Measurements from ENCODE around the gene PDE4D. TPM values are rescaled to one million over a fixed set of nuclear protein-coding genes. Genes with fewer than 3 reads are reported as not detected.
"Not testable (repeated sequence)": the region's sequence is repeated elsewhere in the genome, so short reads cannot be mapped to it uniquely, and the experiment has no call there.

PDE4D gene
- total and polyA plus RNA-seq, 2 experiments from 2014 or later = 4.3 to 9.7 TPM

DNA sequence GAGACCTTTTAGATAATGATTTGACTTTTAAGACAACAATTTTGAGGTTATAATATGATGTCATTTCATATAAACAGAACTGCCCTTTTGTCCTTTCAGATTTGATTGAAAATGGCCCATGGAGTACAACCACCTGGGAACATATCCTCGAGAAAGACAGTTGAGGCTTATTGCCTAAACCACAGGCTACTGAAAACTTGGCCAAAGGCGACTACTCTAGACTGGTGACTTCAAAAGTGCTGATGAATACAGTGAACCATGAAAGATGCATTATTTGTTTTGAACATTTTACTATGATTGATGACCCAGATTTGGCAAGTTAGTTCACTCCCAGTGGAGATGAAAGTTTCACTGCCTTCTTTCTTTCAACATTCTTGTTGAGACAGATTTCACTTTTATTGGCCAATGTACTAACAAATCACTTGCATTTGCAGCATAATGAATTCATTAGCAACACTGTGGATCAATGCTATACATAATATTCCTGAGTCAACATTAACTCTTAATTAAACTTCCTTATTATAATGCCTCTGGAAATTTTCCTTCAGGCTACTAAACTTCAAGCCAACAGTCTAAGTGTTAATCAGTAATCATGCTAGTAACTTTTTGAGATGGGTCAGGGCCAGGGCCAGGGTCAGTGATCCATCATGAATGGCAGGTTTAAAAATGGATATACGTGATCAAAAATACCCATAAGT lies 830.4 kb downstream of the PDE4D start:
- H3K9ac ChIP-seq = no peak overlapping the region
- no peaks in the 10 kb centered on the region for H3K36me3 ChIP-seq (ENCODE audit: low read depth)
- H3K79me2 ChIP-seq (ENCODE audit: insufficient read depth) = no peaks in the 10 kb centered on the region
- peaks cover 44% of the 10 kb centered on the region for H3K4me1 ChIP-seq (ENCODE audit: insufficient read depth)
- H3K27me3 ChIP-seq (replicated peaks; ENCODE audit: insufficient read depth) = no peaks in the 10 kb centered on the region
- no peaks in the 10 kb centered on the region for H3K9me2 ChIP-seq (ENCODE audit: insufficient read depth)
- H2AFZ ChIP-seq = no peak overlapping the region
- 35 to 42% methylated on average over 3 of the region's 3 CpGs for WGBS, 2 experiments (ENCODE audit: low coverage in 1 of 2, low lambda C conversion rate in 2 of 2, missing lambda C conversion rate in 2 of 2)
- no peak overlapping the region for H3K4me3 ChIP-seq
- in situ Hi-C loops (cut with MboI) = no loop called here
- peaks cover 38% of the 10 kb centered on the region for H3F3A ChIP-seq (ENCODE audit: insufficient read depth)
- no peak for DNase-seq
- H3K4me2 ChIP-seq (ENCODE audit: unreplicated experiment) = no peak overlapping the region
- H3K9me3 ChIP-seq (ENCODE audit: low read depth) = no peaks in the 10 kb centered on the region
- no peak for TF ChIP-seq EZH2phosphoT487 (IDR thresholded peaks at IDR 0.05; ENCODE audit: insufficient read depth, low read depth)
- TF ChIP-seq EZH2 (IDR thresholded peaks at IDR 0.05; ENCODE audit: insufficient read depth, poor library complexity, severe bottlenecking) = no peak
- H3K27ac ChIP-seq = no peak overlapping the region
- no peaks in the 10 kb centered on the region for H4K20me1 ChIP-seq (ENCODE audit: insufficient read depth)

DNA sequence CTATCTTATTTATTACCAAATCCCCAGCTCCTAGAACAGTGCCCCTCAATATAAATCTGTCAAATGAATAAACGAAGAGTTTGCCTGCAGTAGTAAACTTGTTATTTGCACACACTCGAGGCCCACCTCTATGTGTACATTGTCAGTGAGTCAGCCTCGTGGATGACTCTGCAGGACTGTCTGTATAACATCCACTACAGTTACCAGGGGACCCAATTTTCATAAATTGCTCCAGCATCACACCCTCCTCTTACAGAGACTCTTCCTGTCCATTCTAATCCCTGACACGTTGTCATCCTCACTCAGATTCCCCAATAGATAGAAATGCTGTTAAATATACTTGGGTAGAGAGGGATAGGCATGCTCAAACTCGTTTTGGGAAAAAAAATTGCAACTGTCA lies 832.1 kb downstream of the PDE4D start:
- Histone ChIP-seq H3K36me3 (ENCODE audit: low read depth) (no peaks in the 10 kb centered on the region), H3K79me2 (ENCODE audit: insufficient read depth) (no peaks in the 10 kb centered on the region), H3K27ac (no peak overlapping the region), H3K4me2 (ENCODE audit: unreplicated experiment) (no peak overlapping the region), H3K9ac (no peak overlapping the region), H3K9me3 (ENCODE audit: low read depth) (no peaks in the 10 kb centered on the region), H3K4me3 (no peak overlapping the region), H2AFZ (no peak overlapping the region), H3F3A (ENCODE audit: insufficient read depth) (peaks cover 23% of the 10 kb centered on the region), H4K20me1 (ENCODE audit: insufficient read depth) (no peaks in the 10 kb centered on the region), H3K27me3 (replicated peaks; ENCODE audit: insufficient read depth) (no peaks in the 10 kb centered on the region), H3K4me1 (ENCODE audit: insufficient read depth) (peaks cover 28% of the 10 kb centered on the region), H3K9me2 (ENCODE audit: insufficient read depth) (no peaks in the 10 kb centered on the region)
- in situ Hi-C loops (cut with MboI) = no loop called here
- WGBS, 2 experiments (ENCODE audit: low coverage in 1 of 2, low lambda C conversion rate in 2 of 2, missing lambda C conversion rate in 2 of 2) = 59 to 69% methylated on average over 5 of the region's 5 CpGs
- no peak for DNase-seq
- no peak for TF ChIP-seq EZH2 (IDR thresholded peaks at IDR 0.05; ENCODE audit: insufficient read depth, poor library complexity, severe bottlenecking)
- TF ChIP-seq EZH2phosphoT487 (IDR thresholded peaks at IDR 0.05; ENCODE audit: insufficient read depth, low read depth) = no peak

DNA sequence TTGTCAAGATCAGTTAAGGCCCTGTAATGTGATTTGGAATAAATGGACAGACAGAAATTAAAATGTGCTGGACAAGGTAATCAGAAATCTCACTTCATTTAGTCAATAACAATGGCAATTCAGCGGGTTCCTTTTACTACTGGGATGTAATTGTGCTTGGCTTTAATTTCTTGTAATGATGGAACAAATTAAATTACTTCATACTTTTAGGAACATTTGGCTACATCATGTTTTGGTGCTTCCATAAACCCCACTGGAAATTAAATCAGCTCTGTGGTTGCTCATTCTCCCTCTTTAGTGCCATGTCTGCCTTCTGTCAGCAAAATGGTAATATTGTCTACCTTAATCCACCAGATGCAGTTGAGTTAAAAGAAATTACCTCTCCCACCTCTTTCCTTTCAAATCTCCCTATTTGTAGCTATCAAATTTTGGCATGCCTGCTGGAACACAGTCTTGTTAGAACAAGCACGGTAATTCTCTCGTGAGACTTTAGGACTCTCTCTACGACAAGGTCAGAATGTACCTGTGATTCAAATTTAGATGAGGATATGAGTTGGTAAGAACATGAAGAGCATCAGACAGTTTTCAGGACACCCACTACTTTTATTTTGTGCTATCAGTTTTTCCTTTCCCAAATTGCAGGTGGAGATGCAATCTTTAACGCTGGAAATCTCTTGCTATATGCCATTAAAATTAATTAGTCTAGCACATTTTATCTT lies 834.4 kb downstream of the PDE4D start:
- in situ Hi-C loops (cut with MboI) = no loop called here
- Histone ChIP-seq H3K9ac (no peak overlapping the region), H3F3A (ENCODE audit: insufficient read depth) (peaks cover under 1% of the 10 kb centered on the region; the same call in 1 of the 2 replicates), H3K4me3 (no peak overlapping the region), H3K9me2 (ENCODE audit: insufficient read depth) (no peaks in the 10 kb centered on the region), H3K27ac (no peak overlapping the region), H3K27me3 (replicated peaks; ENCODE audit: insufficient read depth) (no peaks in the 10 kb centered on the region), H3K79me2 (ENCODE audit: insufficient read depth) (no peaks in the 10 kb centered on the region), H2AFZ (no peak overlapping the region), H3K4me2 (ENCODE audit: unreplicated experiment) (no peak overlapping the region), H3K36me3 (ENCODE audit: low read depth) (no peaks in the 10 kb centered on the region), H3K4me1 (ENCODE audit: insufficient read depth) (peaks cover 7% of the 10 kb centered on the region; the same call in 1 of the 2 replicates), H3K9me3 (ENCODE audit: low read depth) (no peaks in the 10 kb centered on the region), H4K20me1 (ENCODE audit: insufficient read depth) (no peaks in the 10 kb centered on the region)
- DNase-seq = no peak
- 67 to 76% methylated on average over 5 of the region's 5 CpGs for WGBS, 2 experiments (ENCODE audit: low coverage in 1 of 2, low lambda C conversion rate in 2 of 2, missing lambda C conversion rate in 2 of 2)
- no peak for TF ChIP-seq EZH2 (IDR thresholded peaks at IDR 0.05; ENCODE audit: insufficient read depth, poor library complexity, severe bottlenecking)
- TF ChIP-seq EZH2phosphoT487 (IDR thresholded peaks at IDR 0.05; ENCODE audit: insufficient read depth, low read depth) = no peak

DNA sequence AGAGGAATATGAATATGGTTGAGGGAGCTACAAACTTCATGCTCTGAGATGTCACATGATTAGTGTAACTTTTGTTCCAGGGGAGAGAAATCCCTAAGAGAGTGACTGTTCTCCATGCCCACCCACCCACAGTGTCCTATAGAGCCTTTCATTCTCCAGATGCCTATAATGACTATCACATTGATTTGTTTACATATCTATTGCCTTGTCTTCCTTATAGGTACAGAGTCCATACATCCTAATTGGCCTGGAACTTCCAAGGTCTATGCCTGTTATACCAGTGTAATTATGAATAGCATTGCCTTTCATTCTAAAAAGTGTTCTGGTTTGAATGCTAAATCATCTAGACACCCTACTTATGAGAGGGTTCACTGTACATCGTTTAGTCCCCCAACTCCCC lies 835.3 kb downstream of the PDE4D start:
- no peak overlapping the region for H3K9ac ChIP-seq
- H3K4me2 ChIP-seq (ENCODE audit: unreplicated experiment) = no peak overlapping the region
- H3F3A ChIP-seq (ENCODE audit: insufficient read depth) = no peaks in the 10 kb centered on the region; the same call in 1 of the 2 replicates
- no peaks in the 10 kb centered on the region for H4K20me1 ChIP-seq (ENCODE audit: insufficient read depth)
- TF ChIP-seq EZH2 (IDR thresholded peaks at IDR 0.05; ENCODE audit: insufficient read depth, poor library complexity, severe bottlenecking) = no peak
- TF ChIP-seq EZH2phosphoT487 (IDR thresholded peaks at IDR 0.05; ENCODE audit: insufficient read depth, low read depth) = no peak
- H2AFZ ChIP-seq = no peak overlapping the region
- no peaks in the 10 kb centered on the region for H3K27me3 ChIP-seq (replicated peaks; ENCODE audit: insufficient read depth)
- WGBS, 2 experiments (ENCODE audit: low coverage in 1 of 2, low lambda C conversion rate in 2 of 2, missing lambda C conversion rate in 2 of 2) = 91 to 100% methylated on average over 1 of the region's 1 CpG
- no peaks in the 10 kb centered on the region for H3K36me3 ChIP-seq (ENCODE audit: low read depth)
- H3K4me1 ChIP-seq (ENCODE audit: insufficient read depth) = peaks cover 5% of the 10 kb centered on the region; the same call in 1 of the 2 replicates
- H3K9me2 ChIP-seq (ENCODE audit: insufficient read depth) = no peaks in the 10 kb centered on the region
- H3K79me2 ChIP-seq (ENCODE audit: insufficient read depth) = no peaks in the 10 kb centered on the region
- in situ Hi-C loops (cut with MboI) = no loop called here
- DNase-seq = no peak
- no peak overlapping the region for H3K27ac ChIP-seq
- H3K9me3 ChIP-seq (ENCODE audit: low read depth) = no peaks in the 10 kb centered on the region
- no peak overlapping the region for H3K4me3 ChIP-seq

DNA sequence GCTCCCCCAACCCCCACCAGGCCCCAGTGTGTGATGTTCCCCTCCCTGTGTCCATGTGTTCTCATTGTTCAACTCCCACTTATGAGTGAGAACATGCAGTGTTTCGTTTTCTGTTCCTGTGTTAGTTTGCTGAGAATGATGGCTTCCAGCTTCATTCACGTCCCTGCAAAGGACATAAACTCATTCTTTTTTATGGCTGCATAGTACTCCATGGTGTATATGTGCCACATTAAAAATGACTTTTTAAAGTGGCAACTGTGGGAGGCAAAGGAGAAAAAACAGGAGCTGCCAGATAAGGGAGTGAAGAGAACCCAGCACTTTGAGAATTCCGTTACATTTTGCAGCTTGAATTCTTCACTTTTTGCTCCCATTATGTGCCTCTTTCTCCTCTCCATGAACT lies 836.9 kb downstream of the PDE4D start:
- H4K20me1 ChIP-seq (ENCODE audit: insufficient read depth); in situ Hi-C loops (cut with MboI); H3K4me3 ChIP-seq; H3K36me3 ChIP-seq (ENCODE audit: low read depth); H2AFZ ChIP-seq; DNase-seq; H3F3A ChIP-seq (ENCODE audit: insufficient read depth); H3K4me1 ChIP-seq (ENCODE audit: insufficient read depth); H3K9me3 ChIP-seq (ENCODE audit: low read depth); H3K27ac ChIP-seq; H3K27me3 ChIP-seq (replicated peaks; ENCODE audit: insufficient read depth); H3K79me2 ChIP-seq (ENCODE audit: insufficient read depth); H3K4me2 ChIP-seq (ENCODE audit: unreplicated experiment); H3K9me2 ChIP-seq (ENCODE audit: insufficient read depth); H3K9ac ChIP-seq: not testable (repeated sequence)
- 75 to 81% methylated on average over 3 of the region's 3 CpGs for WGBS, 2 experiments (ENCODE audit: low coverage in 1 of 2, low lambda C conversion rate in 2 of 2, missing lambda C conversion rate in 2 of 2)

All from GM23248 (cell line).